Peyer's patch (tissue), 4 donors: ENCODE data around the gene CNTN4.

Experiments
- POLR2A ChIP-seq, 2 donors: fragments of 450-650 bp; IDR thresholded peaks; one replicate each; pipeline ENCODE4 v1.5.1; 2017; ENCODE audit warnings: antibody characterized with exemption in 2 of 2, mild to moderate bottlenecking in 2 of 2, moderate library complexity in 2 of 2
- TF ChIP-seq, protein P1 (sequence below), 6 experiments: fragments of 450-650 bp in 4 of 6; fragments of 200-600 bp in 2 of 6; sonication (generic) in 1 of 6; IDR thresholded peaks; one replicate each; pipeline ENCODE4 v1.5.1; 2017 to 2019; ENCODE audit warnings: antibody characterized with exemption in 6 of 6, mild to moderate bottlenecking in 3 of 6, moderate library complexity in 1 of 6

DNA sequence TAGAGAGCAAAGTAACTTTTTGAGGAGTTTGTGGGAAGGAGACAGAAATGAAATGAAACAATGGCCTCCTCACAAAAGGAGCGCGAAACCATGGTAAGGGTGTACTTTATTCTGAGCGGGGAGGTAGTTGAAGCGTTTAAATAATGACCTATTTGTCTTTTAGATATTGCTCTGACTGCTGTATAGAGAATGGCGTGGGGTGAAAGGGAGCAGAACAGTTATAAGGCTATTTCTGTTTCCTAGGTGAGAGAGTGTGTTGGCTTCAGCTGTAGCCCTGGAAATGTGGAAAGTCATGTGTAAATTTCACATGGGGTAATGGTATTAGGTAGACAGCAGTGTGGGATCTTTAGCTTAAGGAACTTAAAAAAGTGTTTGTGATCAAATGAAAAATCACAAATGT lies 54.9 kb downstream of the CNTN4 start:
- TF ChIP-seq, protein P1, sequence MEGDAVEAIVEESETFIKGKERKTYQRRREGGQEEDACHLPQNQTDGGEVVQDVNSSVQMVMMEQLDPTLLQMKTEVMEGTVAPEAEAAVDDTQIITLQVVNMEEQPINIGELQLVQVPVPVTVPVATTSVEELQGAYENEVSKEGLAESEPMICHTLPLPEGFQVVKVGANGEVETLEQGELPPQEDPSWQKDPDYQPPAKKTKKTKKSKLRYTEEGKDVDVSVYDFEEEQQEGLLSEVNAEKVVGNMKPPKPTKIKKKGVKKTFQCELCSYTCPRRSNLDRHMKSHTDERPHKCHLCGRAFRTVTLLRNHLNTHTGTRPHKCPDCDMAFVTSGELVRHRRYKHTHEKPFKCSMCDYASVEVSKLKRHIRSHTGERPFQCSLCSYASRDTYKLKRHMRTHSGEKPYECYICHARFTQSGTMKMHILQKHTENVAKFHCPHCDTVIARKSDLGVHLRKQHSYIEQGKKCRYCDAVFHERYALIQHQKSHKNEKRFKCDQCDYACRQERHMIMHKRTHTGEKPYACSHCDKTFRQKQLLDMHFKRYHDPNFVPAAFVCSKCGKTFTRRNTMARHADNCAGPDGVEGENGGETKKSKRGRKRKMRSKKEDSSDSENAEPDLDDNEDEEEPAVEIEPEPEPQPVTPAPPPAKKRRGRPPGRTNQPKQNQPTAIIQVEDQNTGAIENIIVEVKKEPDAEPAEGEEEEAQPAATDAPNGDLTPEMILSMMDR (IDR thresholded peaks at IDR 0.05): no peak
- TF ChIP-seq POLR2A (IDR thresholded peaks at IDR 0.05): no peak
